K562 (cell line): ENCODE measurements around the gene SPATA12. TPM values are rescaled to one million over a fixed set of nuclear protein-coding genes. Genes with fewer than 3 reads are reported as not detected.

Source experiments
- ATAC-seq: fragments of 200-7000 bp; cut with Tn5 transposase; 3 replicates; pipeline ENCODE4 v1.9.1; 2020; ENCODE audit warnings: moderate library complexity
- BruUV-seq: library from RNA; stranded (reverse); fragments of 400-500 nt; replicated peaks from 2 replicates; lab custom pipeline; 2021; lab: Mats Ljungman, UMichigan
- CTCF ChIA-PET: fragments of 300-600 bp; formaldehyde crosslinking; extraction: SDS; loops from one replicate; lab custom pipeline; 2021; ENCODE audit warnings: low intra/inter-chr PET ratio; lab: Yijun Ruan, JAX
- POLR2A ChIA-PET: fragments of 300-600, 350-650 bp; sonication (Branson Sonifier 250); formaldehyde crosslinking; extraction: SDS; loops from one replicate; lab custom pipeline; 2021; ENCODE audit warnings: antibody characterized with exemption, inconsistent platforms; lab: Yijun Ruan, JAX
- DNase-seq, 4 experiments: peaks; one replicate each; pipeline versions ENCODE4 v3.0.0 to v3.0.0-alpha.2; 2011 to 2018; ENCODE audit warnings: low spot score in 3 of 4, mixed read lengths in 3 of 4; ENCODE audit errors: extremely low read depth in 1 of 4
- FAIRE-seq: peaks from 2 replicates; lab custom pipeline; 2011; peaks lifted over from hg19 to GRCh38; lab: Jason Lieb, UNC
- H2AFZ ChIP-seq: 2 replicates; pipeline ENCODE4 v1.6.0; 2011; ENCODE audit warnings: low read depth, low read length, control low read depth, inconsistent platforms
- H3K27ac ChIP-seq: fragments of 200-600 bp; 3 replicates; pipeline ENCODE4 v1.8.0; 2011; ENCODE audit warnings: low read depth, mild to moderate bottlenecking, control low read depth, inconsistent platforms, low read length, moderate library complexity, mixed read lengths; ENCODE audit errors: extremely low read depth
- H3K27me3 ChIP-seq, 2 experiments: fragments of 300-600 bp in 1 of 2; 2 replicates in 1 of 2; 3 replicates in 1 of 2; pipeline versions ENCODE4 v1.6.0 to v1.8.0; 2011; ENCODE audit warnings: inconsistent platforms in 2 of 2, low read length in 2 of 2, mild to moderate bottlenecking in 1 of 2, mixed read lengths in 1 of 2, moderate library complexity in 1 of 2; ENCODE audit not compliant: control insufficient read depth in 2 of 2, insufficient read depth in 2 of 2
- H3K36me3 ChIP-seq: fragments of 300-600 bp; 3 replicates; pipeline ENCODE4 v1.8.0; 2011; ENCODE audit warnings: mild to moderate bottlenecking, low read length, inconsistent platforms; ENCODE audit not compliant: control insufficient read depth, insufficient read depth
- H3K4me1 ChIP-seq, 2 experiments: fragments of 200-600 bp in 1 of 2; replicated peaks in 1 of 2; 2 replicates in 1 of 2; 3 replicates in 1 of 2; pipeline versions ENCODE4 v1.5.1 to v1.8.0; 2011; ENCODE audit warnings: inconsistent platforms in 2 of 2, low read length in 2 of 2, mild to moderate bottlenecking in 1 of 2, mixed read lengths in 1 of 2, moderate library complexity in 1 of 2; ENCODE audit not compliant: control insufficient read depth in 2 of 2, insufficient read depth in 2 of 2
- H3K4me2 ChIP-seq: 2 replicates; pipeline ENCODE4 v1.6.1; 2011; ENCODE audit warnings: low read length, control low read depth, inconsistent platforms, mixed read lengths; ENCODE audit not compliant: insufficient read depth
- H3K4me3 ChIP-seq: fragments of 200-600 bp; sonication (generic), shearing (Covaris generic); 2 replicates; pipeline ENCODE4 v1.5.1; 2016; ENCODE audit warnings: control low read depth, inconsistent platforms
- H3K79me2 ChIP-seq: fragments of 200-600 bp; 3 replicates; pipeline ENCODE4 v1.8.0; 2011; ENCODE audit warnings: low read length, inconsistent platforms; ENCODE audit not compliant: control insufficient read depth, insufficient read depth
- H3K9ac ChIP-seq, 2 experiments: 2 replicates each; pipeline versions ENCODE4 v1.6.0 to v1.6.1; 2011; ENCODE audit warnings: low read depth in 2 of 2, low read length in 2 of 2, control low read depth in 1 of 2, inconsistent platforms in 1 of 2, mild to moderate bottlenecking in 1 of 2, mixed read lengths in 1 of 2; ENCODE audit not compliant: insufficient read depth in 1 of 2
- H3K9me1 ChIP-seq: one replicate; pipeline ENCODE4 v1.6.0; 2011; ENCODE audit warnings: inconsistent platforms, mild to moderate bottlenecking, low read length, moderate library complexity; ENCODE audit not compliant: control insufficient read depth, insufficient read depth
- H3K9me3 ChIP-seq: replicated peaks from 2 replicates; pipeline ENCODE4 v1.5.1; 2011; ENCODE audit warnings: low read depth, low read length, inconsistent platforms; ENCODE audit not compliant: control insufficient read depth, insufficient read depth
- H4K20me1 ChIP-seq: replicated peaks from 2 replicates; pipeline ENCODE4 v1.6.1; 2011; ENCODE audit warnings: low read length, inconsistent platforms, mixed read lengths; ENCODE audit not compliant: control insufficient read depth, insufficient read depth
- RB1 ChIP-seq: fragments of 450-650 bp; IDR thresholded peaks from 2 replicates; pipeline ENCODE4 v1.6.1; 2017; ENCODE audit warnings: low read depth, mild to moderate bottlenecking
- ZNF121 ChIP-seq: sonication (generic); formaldehyde crosslinking; conservative IDR thresholded peaks from 2 replicates; pipeline ENCODE4 v1.8.0; 2022; ENCODE audit warnings: missing genetic modification reagents
- ZZZ3 ChIP-seq: fragments of 450-650 bp; IDR thresholded peaks from 2 replicates; pipeline ENCODE4 v1.6.1; 2016; ENCODE audit warnings: antibody characterized with exemption, mild to moderate bottlenecking, moderate library complexity
- WGBS: fragments of 100-300 bp; shearing (Covaris generic); methylation state at CpG from one replicate; pipeline ENCODE4 v1.1.6; 2016; ENCODE audit warnings: low coverage, mixed read lengths; ENCODE audit not compliant: insufficient coverage; ENCODE audit errors: missing lambda C conversion rate; 5-methylcytosine and 5-hydroxymethylcytosine counted together
- in situ Hi-C: fragments of 300-500 bp; cut with MboI; formaldehyde crosslinking; loops from 4 replicates; pipeline ENCODE4 v1.15.0; 2018; ENCODE audit warnings: inconsistent platforms, mixed read lengths
- intact Hi-C: fragments of 100-400 bp; cut with micrococcal nuclease; formaldehyde crosslinking; loops from 2 replicates; pipeline ENCODE4 v1.14.2; 2022
- polyA plus RNA-seq, 8 experiments: library from polyadenylated mRNA; depleted of rRNA in 4 of 8; stranded (reverse) in 5 of 8; unstranded in 3 of 8; fragments of >200 nt; fragmentation: Nextera tagmentation in 2 of 8; fragmentation: Illumina TruSeq in 1 of 8; extraction: Ambion mirVana in 2 of 8; extraction: Trizol in 1 of 8; gene quantifications; 2 replicates each; pipeline versions ENCODE4 v1.2.1 to v1.2.3, GENCODE V29; 2011 to 2014; ENCODE audit warnings: inconsistent platforms in 1 of 8, missing spikeins in 1 of 8
- total RNA-seq, 7 experiments: library from RNA; depleted of rRNA in 6 of 7; stranded (reverse); fragments of >200 nt in 6 of 7; fragmentation: Illumina TruSeq in 2 of 7; extraction: Trizol in 2 of 7; gene quantifications; 2 replicates each; pipeline versions ENCODE4 v1.2.1 to v1.2.3, GENCODE V29; 2011 to 2021; ENCODE audit warnings: low replicate concordance in 1 of 7

Gene SPATA12
- total and polyA plus RNA-seq, 9 of the 15 experiments (the other 6 are each of a cell fraction or from before 2014, with no cell fraction given) = not detected

DNA sequence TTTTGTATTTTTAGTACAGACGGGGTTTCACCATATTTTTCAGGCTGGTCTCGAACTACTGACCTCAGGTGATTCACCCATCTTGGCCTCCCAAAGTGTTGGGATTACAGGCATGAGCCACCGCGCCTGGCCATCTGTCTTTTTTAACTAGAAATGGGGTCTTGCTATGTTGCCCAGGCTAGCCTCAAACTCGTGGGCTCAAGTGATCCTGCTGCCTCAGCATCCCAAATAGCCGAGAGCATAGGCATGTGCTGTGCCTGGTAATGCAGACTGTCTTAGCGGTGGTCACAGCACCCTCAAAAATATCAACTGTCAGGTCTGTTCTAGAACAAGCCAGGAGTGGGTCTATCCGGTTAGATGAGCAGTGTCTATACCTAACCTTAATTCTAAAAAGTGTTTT lies 48.2 kb downstream of the SPATA12 start:
- no peak for DNase-seq
- Histone ChIP-seq H3K4me1 (no peaks in the 10 kb centered on the region), H3K4me3 (no peak overlapping the region), H3K9ac (no peak overlapping the region), H3K36me3 (no peaks in the 10 kb centered on the region), H3K27ac (no peak overlapping the region), H2AFZ (no peak overlapping the region), H3K27me3 (peaks cover 5 to 26% of the 10 kb centered on the region in 2 experiments; a peak in 4 of 5 replicates), H4K20me1 (no peaks in the 10 kb centered on the region), H3K4me2 (no peak overlapping the region), H3K9me1 (no peaks in the 10 kb centered on the region), H3K79me2 (no peaks in the 10 kb centered on the region), H3K9me3 (no peaks in the 10 kb centered on the region)
- in situ Hi-C loops (no loop called here), intact Hi-C loops (loop anchor here (10.0 kb wide), 1 partner anchor 286 kb away; no protein-coding TSS in a partner anchor)
- whole genome bisulfite sequencing = 22% methylated on average over 8 of the region's 8 CpGs
- ChIA-PET POLR2A (no interaction called here), CTCF (no interaction called here)
- FAIRE-seq = no peak
- no TSS peak for BruUV-seq
- no peak for TF ChIP-seq ZZZ3
- TF ChIP-seq ZNF121 (CRISPR knock-in tag) = peak; percentile 86
- no peak for ATAC-seq

GRCh38 chr3:57109437-57110199 lies 49.2 kb downstream of the SPATA12 start:
- Histone ChIP-seq H2AFZ (no peak overlapping the region), H3K9ac (no peak overlapping the region; a peak in 1 of 4 replicates), H3K36me3 (no peaks in the 10 kb centered on the region), H3K4me1 (no peaks in the 10 kb centered on the region), H3K4me2 (no peak overlapping the region), H3K9me3 (no peaks in the 10 kb centered on the region), H4K20me1 (no peaks in the 10 kb centered on the region), H3K27ac (no peak overlapping the region), H3K9me1 (no peaks in the 10 kb centered on the region), H3K79me2 (no peaks in the 10 kb centered on the region), H3K27me3 (peaks cover 5 to 32% of the 10 kb centered on the region in 2 experiments; a peak in 4 of 5 replicates), H3K4me3 (no peak overlapping the region)
- WGBS = 8% methylated on average over 14 of the region's 15 CpGs
- FAIRE-seq = no peak
- no TSS peak for BruUV-seq
- no peak for ATAC-seq
- ChIA-PET POLR2A (no interaction called here), CTCF (no interaction called here)
- DNase-seq = no peak
- TF ChIP-seq RB1 = no peak
- intact Hi-C loops (loop anchor here (10.0 kb wide), 1 partner anchor 285 kb away; no protein-coding TSS in a partner anchor), in situ Hi-C loops (no loop called here)
